Ishikawa (cell line): Measurements from ENCODE around the gene TMUB2.

Experiments
- CEBPB ChIP-seq: IDR thresholded peaks from 2 replicates; pipeline ENCODE4 v1.6.1; 2012
- CREB1 ChIP-seq: IDR thresholded peaks from 2 replicates; pipeline ENCODE4 v1.6.1; 2012; ENCODE audit warnings: low read depth
- EGR1 ChIP-seq: IDR thresholded peaks from 2 replicates; pipeline ENCODE4 v1.6.1; 2012
- EP300 ChIP-seq: IDR thresholded peaks from 2 replicates; pipeline ENCODE4 v1.6.1; 2012; ENCODE audit warnings: borderline replicate concordance
- FOXM1 ChIP-seq: IDR thresholded peaks from 2 replicates; pipeline ENCODE4 v1.6.1; 2012; ENCODE audit warnings: low read depth, borderline replicate concordance
- MAX ChIP-seq: IDR thresholded peaks from 2 replicates; pipeline ENCODE4 v1.6.1; 2012
- NFIC ChIP-seq: IDR thresholded peaks from 2 replicates; pipeline ENCODE4 v1.6.1; 2012
- RAD21 ChIP-seq: IDR thresholded peaks from 2 replicates; pipeline ENCODE4 v1.6.1; 2012; ENCODE audit warnings: low read depth
- REST ChIP-seq: IDR thresholded peaks from 2 replicates; pipeline ENCODE4 v1.6.1; 2012; ENCODE audit warnings: low read depth, mild to moderate bottlenecking
- TAF1 ChIP-seq: IDR thresholded peaks from 2 replicates; pipeline ENCODE4 v1.6.1; 2012; ENCODE audit warnings: low read depth, mild to moderate bottlenecking
- TEAD4 ChIP-seq: IDR thresholded peaks from 2 replicates; pipeline ENCODE4 v1.6.1; 2012
- YY1 ChIP-seq: IDR thresholded peaks from 2 replicates; pipeline ENCODE4 v1.6.1; 2012; ENCODE audit warnings: low read depth
- ZBTB7A ChIP-seq: IDR thresholded peaks from 2 replicates; pipeline ENCODE4 v1.6.1; 2012; ENCODE audit warnings: low read depth
- TF ChIP-seq, protein P1 (sequence below): IDR thresholded peaks from 2 replicates; pipeline ENCODE4 v1.6.1; 2012

- TF ChIP-seq MAX (no peak), REST (no peak), YY1 (no peak), CREB1 (no peak), TAF1 (no peak), EP300 (no peak), FOXM1 (no peak), EGR1 (no peak), RAD21 (no peak), TEAD4 (no peak), ZBTB7A (no peak), NFIC (no peak), CEBPB (no peak)
- TF ChIP-seq, protein P1, sequence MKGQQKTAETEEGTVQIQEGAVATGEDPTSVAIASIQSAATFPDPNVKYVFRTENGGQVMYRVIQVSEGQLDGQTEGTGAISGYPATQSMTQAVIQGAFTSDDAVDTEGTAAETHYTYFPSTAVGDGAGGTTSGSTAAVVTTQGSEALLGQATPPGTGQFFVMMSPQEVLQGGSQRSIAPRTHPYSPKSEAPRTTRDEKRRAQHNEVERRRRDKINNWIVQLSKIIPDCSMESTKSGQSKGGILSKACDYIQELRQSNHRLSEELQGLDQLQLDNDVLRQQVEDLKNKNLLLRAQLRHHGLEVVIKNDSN, result no peak
These were observed 26.0 kb downstream of the TMUB2 start for GRCh38 chr17:44212507-44213402.
